Tibial nerve (tissue), 3 donors: Measurements from ENCODE around the gene TNFSF12.

Experiments
- CTCF ChIP-seq, 5 experiments: fragments of 200-600 bp in 3 of 5; fragments of 450-650 bp in 2 of 5; sonication (generic) in 3 of 5; IDR thresholded peaks; one replicate each; pipeline ENCODE4 v1.5.1; 2016 to 2019; ENCODE audit warnings: antibody characterized with exemption in 5 of 5, mild to moderate bottlenecking in 3 of 5, moderate library complexity in 2 of 5
- POLR2A ChIP-seq, 2 donors: fragments of 450-650 bp; IDR thresholded peaks; one replicate each; pipeline ENCODE4 v1.6.1; 2017; ENCODE audit warnings: antibody characterized with exemption in 2 of 2, mild to moderate bottlenecking in 2 of 2, moderate library complexity in 2 of 2

- TF ChIP-seq POLR2A (IDR thresholded peaks at IDR 0.05) (no peak), CTCF (IDR thresholded peaks at IDR 0.05) (no peak)
Measured at GRCh38 chr17:7591596-7591995, 42.7 kb downstream of the TNFSF12 start.
